Activated CD8-positive, alpha-beta memory T cell treated with anti-CD3 and anti-CD28 coated beads for 36 hours (primary cell): ENCODE measurements around the gene MRC2. TPM values are rescaled to one million over a fixed set of nuclear protein-coding genes. Genes with fewer than 3 reads are reported as not detected.

Source experiments
- CTCF ChIA-PET: fragments of 350-600 bp; sonication (Branson Sonifier 250); formaldehyde crosslinking; loops from one replicate; lab custom pipeline; 2021; ENCODE audit warnings: antibody characterized with exemption; lab: Charles Lee
- POLR2A ChIA-PET: fragments of 350-600 bp; sonication (Branson Sonifier 250); formaldehyde crosslinking; loops from one replicate; lab custom pipeline; 2021; ENCODE audit warnings: antibody characterized with exemption; lab: Charles Lee
- total RNA-seq, 2 experiments: library from RNA; stranded (reverse); gene quantifications; one replicate each; pipeline ENCODE4 v1.2.3, GENCODE V29; 2021

The MRC2 gene
- total RNA-seq, 2 experiments from 2014 or later = 4.5 to 4.7 TPM

GRCh38 chr17:62727916-62728672, 100.6 kb downstream of the MRC2 start:
- ChIA-PET CTCF (no interaction called here), POLR2A (no interaction called here)

- ChIA-PET POLR2A (no interaction called here), CTCF (interaction anchor here (0.6 kb wide), 1 partner anchor 10 kb away, joined by 4 read pairs; no protein-coding TSS in a partner anchor)
Measured at GRCh38 chr17:62732125-62732524, 104.7 kb downstream of the MRC2 start.

GRCh38 chr17:62735044-62735651, 107.7 kb downstream of the MRC2 start:
- CTCF ChIA-PET = no interaction called here
- POLR2A ChIA-PET = no interaction called here

GRCh38 chr17:62737513-62737912, 110.0 kb downstream of the MRC2 start:
- CTCF ChIA-PET = interaction anchor here (1.2 kb wide), 1 partner anchor 13 kb away, joined by 3 read pairs; no protein-coding TSS in a partner anchor
- POLR2A ChIA-PET = interaction anchor here (0.5 kb wide), 1 partner anchor 963 kb away, joined by 3 read pairs; no protein-coding TSS in a partner anchor

- ChIA-PET POLR2A (no interaction called here), CTCF (interaction anchor here (0.7 kb wide), 1 partner anchor 33 kb away, joined by 3 read pairs; no protein-coding TSS in a partner anchor)
Measured at GRCh38 chr17:62738281-62738680, 110.8 kb downstream of the MRC2 start.

- CTCF ChIA-PET = interaction anchor here (0.6 to 1.2 kb wide), 3 partner anchors 29 to 268 kb away, joined by 3 to 5 read pairs (median 4); no protein-coding TSS in a partner anchor
- POLR2A ChIA-PET = interaction anchor here (0.7 kb wide), 1 partner anchor 22 kb away, joined by 5 read pairs; no protein-coding TSS in a partner anchor
Measured at GRCh38 chr17:62739645-62740388, 112.3 kb downstream of the MRC2 start.

GRCh38 chr17:62741290-62741689, 113.8 kb downstream of the MRC2 start:
- CTCF ChIA-PET = interaction anchor here (0.6 kb wide), 1 partner anchor 9 kb away, joined by 4 read pairs; no protein-coding TSS in a partner anchor
- POLR2A ChIA-PET = no interaction called here

Other genes with a start within 250 kb of the MRC2 start
- gene EFCAB3, start 247.1 kb upstream of the MRC2 start, total RNA-seq = not detected
- 10 to 100 TPM; 37.9 to 39.0 TPM for gene METTL2A, start 203.8 kb upstream of the MRC2 start, total RNA-seq
- 10 to 100 TPM; 34.9 to 40.3 TPM for gene TLK2, start 148.8 kb upstream of the MRC2 start, total RNA-seq
- not detected for gene MARCHF10, start 180.6 kb downstream of the MRC2 start, total RNA-seq